Activated effector memory CD4-positive, alpha-beta T cell treated with Interleukin-2 at 50 U/mL for 16 hours (primary cell): ENCODE results near the gene TACR1.
"Not testable (repeated sequence)": the region's sequence is repeated elsewhere in the genome, so short reads cannot be mapped to it uniquely, and the experiment has no call there.

Source experiments
- DNase-seq: peaks from one replicate; pipeline ENCODE4 v3.0.0-alpha.2; 2020

TACR1 gene

GRCh38 chr2:75076088-75076487 is 123.2 kb downstream of the TACR1 start:
- no peak for DNase-seq

GRCh38 chr2:75074708-75075107 is 124.6 kb downstream of the TACR1 start:
- no peak for DNase-seq

GRCh38 chr2:75074228-75074627 is 125.1 kb downstream of the TACR1 start:
- DNase-seq = no peak

- DNase-seq = no peak
These were observed 127.6 kb downstream of the TACR1 start for GRCh38 chr2:75071766-75072165.

- no peak for DNase-seq
These were observed 130.8 kb downstream of the TACR1 start for GRCh38 chr2:75068546-75068945.

GRCh38 chr2:75067506-75067905 is 131.8 kb downstream of the TACR1 start:
- no peak for DNase-seq

- DNase-seq = no peak
These were observed 133.0 kb downstream of the TACR1 start for GRCh38 chr2:75066121-75066902.

- DNase-seq = no peak
These were observed 133.8 kb downstream of the TACR1 start for GRCh38 chr2:75065402-75066008.

- peak; percentile 20 for DNase-seq
These were observed 134.5 kb downstream of the TACR1 start for GRCh38 chr2:75064691-75065396.

- no peak for DNase-seq
These were observed 135.4 kb downstream of the TACR1 start for GRCh38 chr2:75063906-75064305.

GRCh38 chr2:75058427-75058826 is 140.9 kb downstream of the TACR1 start:
- no peak for DNase-seq

- not testable (repeated sequence) for DNase-seq
These were observed 142.2 kb downstream of the TACR1 start for GRCh38 chr2:75057150-75057549.

- DNase-seq = no peak
These were observed 143.3 kb downstream of the TACR1 start for GRCh38 chr2:75055820-75056675.

- no peak for DNase-seq
These were observed 144.0 kb downstream of the TACR1 start for GRCh38 chr2:75055142-75055819.

- no peak for DNase-seq
These were observed 145.0 kb downstream of the TACR1 start for GRCh38 chr2:75054296-75054695.

GRCh38 chr2:75053484-75054112 is 145.7 kb downstream of the TACR1 start:
- DNase-seq = no peak

- DNase-seq = no peak
These were observed 151.2 kb downstream of the TACR1 start for GRCh38 chr2:75047992-75048625.

GRCh38 chr2:75047189-75047991 is 151.9 kb downstream of the TACR1 start:
- DNase-seq = no peak

GRCh38 chr2:75045526-75046050 is 153.7 kb downstream of the TACR1 start:
- DNase-seq = no peak

GRCh38 chr2:75044291-75044690 is 155.0 kb downstream of the TACR1 start:
- no peak for DNase-seq
